Esophagus squamous epithelium (tissue), 5 donors: ENCODE measurements around the gene ULK2. TPM values are rescaled to one million over a fixed set of nuclear protein-coding genes. Genes with fewer than 3 reads are reported as not detected.
A peak's percentile ranks its signal among the peaks of the same experiment; 100 is the strongest.

Source experiments
- DNase-seq: peaks from one replicate; lab custom pipeline; 2025; lab: John Stamatoyannopoulos, UW
- H3K27ac ChIP-seq, 4 donors: fragments of 200-600 bp; sonication (generic); one replicate each; pipeline ENCODE4 v1.5.1; 2016 to 2019; ENCODE audit warnings: mild to moderate bottlenecking in 1 of 4
- H3K27me3 ChIP-seq, 4 donors: fragments of 200-600 bp; sonication (generic); 1 replicate in 3 of 4; 2 replicates in 1 of 4; pipeline versions ENCODE4 v1.5.1 to v1.6.0; 2017 to 2021; ENCODE audit warnings: antibody characterized with exemption in 1 of 4
- H3K36me3 ChIP-seq, 3 donors: fragments of 200-600 bp; sonication (generic); one replicate each; pipeline ENCODE4 v1.5.1; 2016 to 2019
- H3K4me1 ChIP-seq, 3 donors: fragments of 200-600 bp; sonication (generic); one replicate each; pipeline ENCODE4 v1.5.1; 2017 to 2019
- H3K4me3 ChIP-seq, 4 donors: fragments of 200-600 bp; sonication (generic); 1 replicate in 3 of 4; 2 replicates in 1 of 4; pipeline ENCODE4 v1.5.1; 2016 to 2019; ENCODE audit warnings: mild to moderate bottlenecking in 2 of 4, moderate library complexity in 1 of 4
- H3K9me3 ChIP-seq, 3 donors: fragments of 200-600 bp; sonication (generic); one replicate each; pipeline ENCODE4 v1.5.1; 2016 to 2019
- CTCF ChIP-seq, 6 experiments: fragments of 450-650 bp in 4 of 6; fragments of 200-600 bp in 2 of 6; sonication (generic) in 2 of 6; IDR thresholded peaks; one replicate each; pipeline ENCODE4 v1.5.1; 2016 to 2019; ENCODE audit warnings: antibody characterized with exemption in 6 of 6, mild to moderate bottlenecking in 4 of 6, moderate library complexity in 4 of 6
- POLR2A ChIP-seq, 4 donors: fragments of 450-650 bp; IDR thresholded peaks; one replicate each; pipeline ENCODE4 v1.6.1; 2017; ENCODE audit warnings: antibody characterized with exemption in 4 of 4, mild to moderate bottlenecking in 4 of 4, moderate library complexity in 3 of 4
- WGBS, 2 donors: methylation state at CpG; one replicate each; pipeline ENCODE4 v1.1.5; 2018; 5-methylcytosine and 5-hydroxymethylcytosine counted together
- intact Hi-C: fragments of 100-400 bp; cut with DNase I; formaldehyde crosslinking; loops from one replicate; pipeline ENCODE4 v1.15.0; 2022
- small RNA-seq, 4 donors: library from RNA; depleted of rRNA; stranded (forward); fragments of <200 nt; gene quantifications; one replicate each; pipeline ENCODE3, GENCODE V24; 2016
- total RNA-seq, 4 donors: library from RNA; depleted of rRNA; stranded (reverse); fragments of >200 nt; gene quantifications; one replicate each; pipeline ENCODE4 v1.1.0, GENCODE V29; 2016
- donor health status: DM: yes; HTN: yes; CAD: no.

The ULK2 gene
- total RNA-seq, 4 donors from 2014 or later: 6.0 to 17.4 (median 8.2) TPM

- WGBS, 2 donors: 77 to 90% methylated on average over 5 of the region's 5 CpGs
- no peak for DNase-seq
- Histone ChIP-seq H3K27me3 (no peaks in the 10 kb centered on the region), H3K36me3 (no peaks in the 10 kb centered on the region), H3K4me1 (peaks cover 42 to 91% (median 67%) of the 10 kb centered on the region in 3 donors), H3K27ac (peak overlapping the region; percentile 76 to 89 (median 87)), H3K9me3 (no peaks in the 10 kb centered on the region), H3K4me3 (no peak overlapping the region)
- intact Hi-C loops: no loop called here
- TF ChIP-seq CTCF (IDR thresholded peaks at IDR 0.05): no peak
- TF ChIP-seq POLR2A (IDR thresholded peaks at IDR 0.05): no peak
These were observed 142.2 kb downstream of the ULK2 start for GRCh38 chr17:19725486-19725885.

- DNase-seq: no peak
- H3K9me3 ChIP-seq: no peaks in the 10 kb centered on the region
- intact Hi-C loops: no loop called here
- no peaks in the 10 kb centered on the region for H3K27me3 ChIP-seq
- H3K36me3 ChIP-seq: no peaks in the 10 kb centered on the region
- H3K4me3 ChIP-seq: peak overlapping the region; percentile 5 to 54 (median 24)
- WGBS, 2 donors: 29 to 76% methylated on average over 4 to 36 of the region's 55 CpGs
- peak overlapping the region; percentile 76 to 89 (median 87) for H3K27ac ChIP-seq
- no peak for TF ChIP-seq POLR2A (IDR thresholded peaks at IDR 0.05)
- TF ChIP-seq CTCF (IDR thresholded peaks at IDR 0.05): no peak
- peaks cover 42 to 93% (median 74%) of the 10 kb centered on the region in 3 donors for H3K4me1 ChIP-seq
These were observed 143.0 kb downstream of the ULK2 start for GRCh38 chr17:19724501-19725420.

- TF ChIP-seq POLR2A (IDR thresholded peaks at IDR 0.05): no peak
- no peak for TF ChIP-seq CTCF (IDR thresholded peaks at IDR 0.05)
- 20 to 57% methylated on average over 1 of the region's 1 CpG for WGBS, 2 donors
These were observed 143.8 kb downstream of the ULK2 start for GRCh38 chr17:19723964-19724363.

More at GRCh38 chr17:19723964-19724363, 143.8 kb downstream of the ULK2 start:
- DNase-seq: no peak
- Histone ChIP-seq H3K27me3 (no peaks in the 10 kb centered on the region), H3K27ac (peak overlapping the region; percentile 76 to 89 (median 87)), H3K4me3 (peak overlapping the region in 3 of 4 donors; percentile 7 to 54 (median 42)), H3K36me3 (no peaks in the 10 kb centered on the region), H3K9me3 (no peaks in the 10 kb centered on the region), H3K4me1 (peaks cover 40 to 93% (median 71%) of the 10 kb centered on the region in 3 donors)
- intact Hi-C loops: no loop called here

Small RNA genes within 50 kb of the gene (small RNA-seq; reads per million reads assigned to genes)
- gene AC015726.2: 0 reads per million in 4 donors

Other genes with a start within 250 kb of the ULK2 start
- 100 to 1,000 TPM; 169 to 351 (median 305) TPM for gene ALDH3A2, start 219.2 kb downstream of the ULK2 start, total RNA-seq
- 1 to 10 TPM in 1 of 4 donors, under 1 TPM in 2, not detected in 1; 0.56 to 2.2 (median 0.76) TPM for gene SLC47A2, start 151.4 kb downstream of the ULK2 start, total RNA-seq
- gene ALDH3A1, start 119.6 kb downstream of the ULK2 start, total RNA-seq: 1,000 to 10,000 TPM in 1 of 4 donors, 100 to 1,000 TPM in 3; 480 to 2,454 (median 606) TPM
- 10 to 100 TPM in 3 of 4 donors, 1 to 10 TPM in 1; 8.2 to 24.6 (median 16.4) TPM for gene AKAP10, start 109.9 kb upstream of the ULK2 start, total RNA-seq
- gene SPECC1, start 141.4 kb upstream of the ULK2 start, total RNA-seq: 10 to 100 TPM; 13.8 to 29.6 (median 19.0) TPM